NT2/D1 (cell line): ENCODE measurements around the gene WASF2.
"Not testable (repeated sequence)": the region's sequence is repeated elsewhere in the genome, so short reads cannot be mapped to it uniquely, and the experiment has no call there.

ENCODE experiments used
- DNase-seq: peaks from one replicate; pipeline ENCODE4 v3.0.0-alpha.2; 2011; ENCODE audit warnings: low read depth, low spot score
- H3K27me3 ChIP-seq: 2 replicates; pipeline ENCODE4 v1.6.0; 2011; ENCODE audit warnings: mild to moderate bottlenecking; ENCODE audit not compliant: insufficient read length, insufficient read depth
- H3K36me3 ChIP-seq: 2 replicates; pipeline ENCODE4 v1.6.1; 2011; ENCODE audit warnings: mild to moderate bottlenecking, low read length, mixed read lengths; ENCODE audit not compliant: insufficient read depth, insufficient read length
- H3K4me1 ChIP-seq: 2 replicates; pipeline ENCODE4 v1.5.1; 2011; ENCODE audit not compliant: insufficient read depth, insufficient read length
- H3K4me3 ChIP-seq: 2 replicates; pipeline ENCODE4 v1.5.1; 2011; ENCODE audit warnings: low read depth; ENCODE audit not compliant: insufficient read length
- H3K9ac ChIP-seq: 2 replicates; pipeline ENCODE4 v1.6.0; 2011; ENCODE audit warnings: low read depth; ENCODE audit not compliant: insufficient read length
- H3K9me3 ChIP-seq: 2 replicates; pipeline ENCODE4 v1.5.1; 2011; ENCODE audit warnings: mild to moderate bottlenecking, low read length; ENCODE audit not compliant: insufficient read depth
- SUZ12 ChIP-seq: IDR thresholded peaks from 2 replicates; pipeline ENCODE4 v1.6.1; 2011; ENCODE audit not compliant: insufficient read length, insufficient read depth; ENCODE audit errors: extremely low read depth
- YY1 ChIP-seq: IDR thresholded peaks from 2 replicates; pipeline ENCODE4 v1.6.1; 2011; ENCODE audit not compliant: insufficient read length, insufficient read depth
- ZNF274 ChIP-seq: IDR thresholded peaks from 2 replicates; pipeline ENCODE4 v1.6.1; 2011; ENCODE audit warnings: mild to moderate bottlenecking, low read depth, low read length

The WASF2 gene

GRCh38 chr1:27483659-27484058 lies 6.3 kb downstream of the WASF2 start:
- no peak overlapping the region for H3K9ac ChIP-seq
- H3K27me3 ChIP-seq: no peaks in the 10 kb centered on the region

GRCh38 chr1:27481994-27482620 lies 7.9 kb downstream of the WASF2 start:
- TF ChIP-seq ZNF274: no peak
- Histone ChIP-seq H3K4me3 (no peak overlapping the region), H3K36me3 (no peaks in the 10 kb centered on the region), H3K9ac (no peak overlapping the region), H3K27me3 (no peaks in the 10 kb centered on the region), H3K9me3 (no peaks in the 10 kb centered on the region), H3K4me1 (no peaks in the 10 kb centered on the region)
- no peak for DNase-seq

More at GRCh38 chr1:27483659-27484058, 6.3 kb downstream of the WASF2 start:
- DNase-seq: no peak
- Histone ChIP-seq H3K4me1 (no peaks in the 10 kb centered on the region), H3K4me3 (no peak overlapping the region), H3K36me3 (no peaks in the 10 kb centered on the region), H3K9me3 (no peaks in the 10 kb centered on the region)
- TF ChIP-seq ZNF274 (no peak), SUZ12 (no peak), YY1 (no peak)

GRCh38 chr1:27478098-27478497 lies 11.9 kb downstream of the WASF2 start:
- H3K27me3 ChIP-seq: no peaks in the 10 kb centered on the region
- H3K4me3 ChIP-seq: no peak overlapping the region
- no peaks in the 10 kb centered on the region for H3K4me1 ChIP-seq
- TF ChIP-seq ZNF274 (no peak), YY1 (no peak), SUZ12 (no peak)
- no peaks in the 10 kb centered on the region for H3K9me3 ChIP-seq
- H3K36me3 ChIP-seq: peaks cover 3% of the 10 kb centered on the region
- no peak for DNase-seq
- H3K9ac ChIP-seq: no peak overlapping the region

- H3K9ac ChIP-seq: no peak overlapping the region
- TF ChIP-seq ZNF274: no peak
- TF ChIP-seq YY1: no peak
- TF ChIP-seq SUZ12: no peak
Observed at GRCh38 chr1:27476237-27476636, 13.7 kb downstream of the WASF2 start.

GRCh38 chr1:27475720-27476119 lies 14.2 kb downstream of the WASF2 start:
- Histone ChIP-seq H3K9me3 (no peaks in the 10 kb centered on the region), H3K9ac (no peak overlapping the region), H3K4me1 (no peaks in the 10 kb centered on the region), H3K36me3 (peaks cover 3% of the 10 kb centered on the region), H3K27me3 (no peaks in the 10 kb centered on the region), H3K4me3 (no peak overlapping the region)
- DNase-seq: no peak
- TF ChIP-seq ZNF274: no peak
- TF ChIP-seq SUZ12: no peak
- no peak for TF ChIP-seq YY1

More at GRCh38 chr1:27476237-27476636, 13.7 kb downstream of the WASF2 start:
- no peaks in the 10 kb centered on the region for H3K4me1 ChIP-seq
- no peaks in the 10 kb centered on the region for H3K27me3 ChIP-seq
- H3K36me3 ChIP-seq: peaks cover 3% of the 10 kb centered on the region
- DNase-seq: no peak
- H3K4me3 ChIP-seq: no peak overlapping the region
- H3K9me3 ChIP-seq: no peaks in the 10 kb centered on the region

GRCh38 chr1:27473755-27474154 lies 16.2 kb downstream of the WASF2 start:
- peaks cover 3% of the 10 kb centered on the region for H3K36me3 ChIP-seq
- no peak for TF ChIP-seq SUZ12
- no peak for TF ChIP-seq ZNF274
- no peak for TF ChIP-seq YY1
- H3K27me3 ChIP-seq: no peaks in the 10 kb centered on the region
- no peaks in the 10 kb centered on the region for H3K4me1 ChIP-seq
- no peak for DNase-seq
- no peak overlapping the region for H3K4me3 ChIP-seq
- H3K9ac ChIP-seq: no peak overlapping the region
- H3K9me3 ChIP-seq: no peaks in the 10 kb centered on the region

GRCh38 chr1:27472098-27472497 lies 17.9 kb downstream of the WASF2 start:
- not testable (repeated sequence) for H3K9me3 ChIP-seq, H3K4me3 ChIP-seq, H3K27me3 ChIP-seq, H3K9ac ChIP-seq, H3K36me3 ChIP-seq, H3K4me1 ChIP-seq, DNase-seq

- Histone ChIP-seq H3K4me3 (no peak overlapping the region), H3K4me1 (no peaks in the 10 kb centered on the region), H3K36me3 (peaks cover 6% of the 10 kb centered on the region), H3K9ac (no peak overlapping the region), H3K27me3 (no peaks in the 10 kb centered on the region), H3K9me3 (no peaks in the 10 kb centered on the region)
- no peak for DNase-seq
- no peak for TF ChIP-seq SUZ12
- TF ChIP-seq YY1: no peak
Observed at GRCh38 chr1:27471477-27471876, 18.5 kb downstream of the WASF2 start.
